Epithelial cell of alveolus of lung (primary cell): ENCODE data around the gene WNT7A. TPM values are rescaled to one million over a fixed set of nuclear protein-coding genes. Genes with fewer than 3 reads are reported as not detected.

ENCODE experiments used
- total RNA-seq: library from RNA; depleted of rRNA; stranded (reverse); fragments of >200 nt; gene quantifications from 2 replicates; pipeline ENCODE4 v1.2.1, GENCODE V29; 2015

The WNT7A gene
- 1.3 TPM in 1 of 2 replicates, not detected in the other for total RNA-seq

DNA sequence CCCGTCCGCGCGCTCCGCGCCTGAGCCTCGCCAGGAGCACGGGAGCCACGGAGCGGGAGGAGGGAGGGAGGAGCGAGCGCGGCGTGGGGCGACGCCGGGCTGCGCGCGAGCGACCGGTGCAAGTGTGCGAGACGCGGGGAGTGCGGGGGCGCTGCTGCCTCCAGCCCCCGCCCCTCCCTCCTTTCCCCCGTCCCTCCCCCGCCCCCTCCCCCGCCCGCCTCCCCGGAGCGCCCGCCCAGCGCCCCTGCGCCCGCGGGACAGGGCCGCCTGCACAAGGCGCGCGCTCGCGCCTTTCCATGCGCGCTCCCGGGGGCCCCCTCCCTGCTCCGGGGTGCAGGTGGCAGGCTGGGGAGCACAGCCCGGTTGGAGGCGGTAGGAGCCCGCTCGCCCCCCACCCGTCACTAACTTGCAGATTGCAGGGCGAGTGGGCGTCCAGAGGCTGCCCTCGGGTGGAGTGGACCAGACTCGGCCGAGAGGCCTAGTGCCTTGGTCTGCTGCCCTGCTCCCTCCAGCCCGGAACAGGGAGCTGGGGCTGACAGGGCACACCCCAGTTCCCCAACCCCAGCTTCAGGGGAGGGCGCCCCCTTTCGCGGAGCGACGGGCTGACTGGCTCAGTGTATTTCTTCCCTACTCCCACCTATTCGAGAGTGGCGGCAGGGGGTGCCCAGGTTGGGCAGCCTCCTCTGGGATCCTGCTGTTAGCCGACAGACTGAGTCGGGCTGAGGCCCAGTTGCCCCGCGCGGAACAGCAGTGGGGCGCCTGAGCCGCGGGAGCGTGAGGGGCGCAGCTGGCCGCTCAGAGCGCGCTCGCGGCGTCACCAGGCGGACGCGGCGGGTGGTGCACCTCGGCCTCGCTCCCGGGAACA, at the start of gene WNT7A:
Gene WNT7A, minus strand, starts transcription at position 126 of the 865 bp plus-strand sequence. CDS start 255 bp downstream, outside the sequence.

Other genes starting within 250 kb of the WNT7A start
- gene CHCHD4, start 244.8 kb upstream of the WNT7A start, total RNA-seq, result 13.4 and 17.7 TPM in 2 replicates
- 73.2 and 97.9 TPM in 2 replicates for gene TMEM43, start 245.0 kb upstream of the WNT7A start, total RNA-seq